CD4-positive, alpha-beta T cell treated with Interleukin-6 at 100 ng/mL for 8 hours (primary cell): ENCODE measurements around the gene METRNL.
"Not testable (repeated sequence)": the region's sequence is repeated elsewhere in the genome, so short reads cannot be mapped to it uniquely, and the experiment has no call there.

Source experiments
- DNase-seq: peaks from one replicate; pipeline ENCODE4 v3.0.0-alpha.2; 2020; ENCODE audit warnings: mixed read lengths, low spot score

The METRNL gene, protein sequence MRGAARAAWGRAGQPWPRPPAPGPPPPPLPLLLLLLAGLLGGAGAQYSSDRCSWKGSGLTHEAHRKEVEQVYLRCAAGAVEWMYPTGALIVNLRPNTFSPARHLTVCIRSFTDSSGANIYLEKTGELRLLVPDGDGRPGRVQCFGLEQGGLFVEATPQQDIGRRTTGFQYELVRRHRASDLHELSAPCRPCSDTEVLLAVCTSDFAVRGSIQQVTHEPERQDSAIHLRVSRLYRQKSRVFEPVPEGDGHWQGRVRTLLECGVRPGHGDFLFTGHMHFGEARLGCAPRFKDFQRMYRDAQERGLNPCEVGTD

DNA sequence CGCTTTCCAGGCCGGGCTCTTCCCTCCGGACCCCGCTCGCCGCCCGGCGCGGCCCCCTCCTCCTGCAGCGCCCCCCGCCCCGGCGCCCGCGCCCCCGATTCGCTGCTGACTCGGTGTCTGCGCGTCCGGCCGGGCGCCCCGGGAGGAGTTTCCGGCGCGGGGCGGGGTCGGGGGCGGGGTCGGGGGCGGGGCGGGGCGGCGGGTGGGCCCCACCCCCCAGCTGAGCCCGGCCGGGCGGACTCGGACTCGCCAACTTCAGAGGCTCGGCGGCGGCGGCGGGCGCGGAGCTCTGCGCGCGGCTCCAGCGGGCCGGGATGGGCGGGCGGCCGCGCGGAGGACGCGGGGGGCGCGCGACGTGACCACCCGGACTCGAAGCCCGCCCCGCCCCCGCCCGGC, at the start of gene METRNL:
TSS of gene METRNL (plus strand) at position 258 of the 396 bp plus-strand sequence. CDS start 207 bp downstream, outside the sequence.
- DNase-seq = peak; percentile 53

DNA sequence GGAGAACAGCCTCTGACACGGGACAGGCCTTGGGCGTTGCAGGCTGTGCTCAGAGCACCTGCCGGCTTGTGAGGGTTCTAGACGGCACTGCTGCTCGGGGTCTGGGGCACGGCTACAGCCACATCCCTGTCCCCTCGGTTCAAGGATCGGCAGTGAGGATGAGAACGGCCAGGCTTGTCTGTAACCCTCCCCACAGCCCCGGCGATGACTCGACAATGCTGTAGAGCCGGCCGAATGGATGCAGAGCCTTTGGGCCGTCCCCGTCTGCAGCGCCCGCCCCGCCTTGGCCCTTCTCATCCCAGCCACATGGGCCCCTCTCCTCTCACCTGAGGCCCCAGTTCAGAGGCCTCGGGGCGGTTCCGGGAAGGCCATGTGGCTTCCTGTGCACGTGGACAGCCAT, 49.0 kb upstream of the METRNL start:
- DNase-seq = no peak

DNA sequence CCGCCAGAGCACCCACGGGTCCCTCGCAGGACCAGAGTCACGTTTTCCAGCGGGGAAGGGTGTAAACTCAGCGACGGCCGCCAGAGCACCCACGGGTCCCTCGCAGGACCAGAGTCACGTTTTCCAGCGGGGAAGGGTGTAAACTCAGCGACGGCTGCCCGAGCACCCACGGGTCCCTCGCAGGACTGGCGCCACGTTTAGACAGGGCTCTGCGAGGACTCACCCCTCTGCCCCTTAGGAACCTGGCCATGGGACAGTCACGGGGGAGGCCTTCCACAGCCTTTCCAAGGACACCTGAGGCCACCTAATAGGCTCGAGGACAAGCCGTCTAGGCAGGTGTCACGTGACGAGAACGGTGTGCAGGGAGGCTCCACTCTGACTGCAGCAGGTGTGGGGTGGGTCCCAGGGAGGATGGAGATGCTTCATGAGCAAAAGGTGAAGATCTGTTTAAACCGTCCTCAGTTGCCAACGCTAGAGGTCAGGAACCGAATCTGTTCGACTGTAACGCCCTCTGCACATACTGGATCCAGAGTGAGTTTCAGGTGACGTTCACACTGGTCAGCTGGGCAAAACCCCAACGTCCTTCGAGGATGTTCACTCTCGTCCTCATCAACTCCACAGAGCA, 48.0 kb upstream of the METRNL start:
- no peak for DNase-seq

DNA sequence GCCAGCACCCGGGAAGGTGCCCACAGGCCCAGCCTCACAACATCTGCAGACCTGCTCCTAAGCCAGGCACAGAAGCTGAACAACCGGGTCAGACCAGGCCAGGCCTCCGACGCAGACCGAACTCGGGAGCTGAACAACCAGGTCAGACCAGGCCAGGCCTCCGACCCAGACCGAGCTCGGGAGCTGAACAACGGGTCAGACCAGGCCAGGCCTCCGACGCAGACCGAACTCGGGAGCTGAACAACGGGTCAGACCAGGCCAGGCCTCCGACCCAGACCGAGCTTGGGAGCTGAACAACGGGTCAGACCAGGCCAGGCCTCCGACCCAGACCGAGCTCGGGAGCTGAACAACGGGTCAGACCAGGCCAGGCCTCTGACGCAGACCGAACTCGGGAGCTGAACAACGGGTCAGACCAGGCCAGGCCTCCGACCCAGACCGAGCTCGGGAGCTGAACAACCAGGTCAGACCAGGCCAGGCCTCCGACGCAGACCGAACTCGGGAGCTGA, 47.4 kb upstream of the METRNL start:
- DNase-seq = not testable (repeated sequence)

DNA sequence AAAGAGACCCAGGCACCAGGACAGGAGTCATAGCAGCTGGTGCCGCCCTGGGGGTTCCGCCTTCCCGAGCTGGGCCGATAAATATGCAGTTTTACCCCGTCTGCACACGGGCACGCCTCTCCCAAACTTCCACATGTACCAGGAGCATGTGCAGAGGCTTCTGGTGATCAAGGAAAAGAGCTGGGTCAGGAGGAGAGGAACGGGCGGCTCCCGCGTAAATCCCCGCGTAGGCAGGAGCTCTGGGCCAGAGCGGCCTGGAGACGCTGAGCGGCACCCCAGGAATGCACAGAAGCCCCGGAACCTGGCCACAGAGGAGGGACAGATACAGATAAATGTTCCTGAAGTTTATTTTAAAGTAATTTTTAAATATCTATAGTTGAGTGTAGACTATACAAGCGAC, 46.6 kb upstream of the METRNL start:
- no peak for DNase-seq

DNA sequence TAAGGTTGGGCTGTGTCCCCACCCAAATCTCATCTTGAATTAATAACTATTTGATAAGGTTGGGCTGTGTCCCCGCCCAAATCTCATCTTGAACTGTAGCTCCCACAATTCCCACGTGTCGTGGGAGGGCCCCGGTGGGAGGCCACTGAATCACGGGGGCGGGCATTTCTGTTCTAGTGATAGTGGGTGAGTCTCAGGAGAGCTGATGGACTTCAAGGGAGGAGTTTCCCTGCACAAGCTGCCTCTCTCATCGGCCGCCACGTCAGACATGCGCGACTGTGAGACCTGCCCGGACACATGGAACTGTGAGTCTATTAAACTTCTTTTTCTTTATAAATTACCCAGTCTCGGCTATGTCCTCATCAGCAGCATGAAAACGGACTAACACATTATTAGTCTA, 44.9 kb upstream of the METRNL start:
- no peak for DNase-seq

DNA sequence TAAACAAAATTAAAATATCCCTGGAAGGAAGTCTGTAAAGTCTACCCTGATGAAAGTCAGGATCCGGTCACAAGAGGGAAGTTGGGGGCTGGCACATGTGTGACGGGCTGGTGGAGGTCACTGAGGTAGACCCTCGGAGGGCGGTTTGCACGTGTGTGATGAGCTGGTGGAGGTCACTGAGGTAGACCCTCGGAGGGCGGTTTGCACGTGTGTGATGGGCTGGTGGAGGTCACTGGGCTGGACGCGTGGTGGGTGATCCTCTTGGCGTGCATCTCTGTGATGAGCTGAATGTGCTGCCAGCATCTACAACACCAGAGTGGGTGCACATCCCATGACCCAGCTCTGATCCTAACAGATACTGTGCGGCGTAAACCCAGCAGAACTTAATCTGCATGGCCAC, 43.7 kb upstream of the METRNL start:
- DNase-seq = no peak

DNA sequence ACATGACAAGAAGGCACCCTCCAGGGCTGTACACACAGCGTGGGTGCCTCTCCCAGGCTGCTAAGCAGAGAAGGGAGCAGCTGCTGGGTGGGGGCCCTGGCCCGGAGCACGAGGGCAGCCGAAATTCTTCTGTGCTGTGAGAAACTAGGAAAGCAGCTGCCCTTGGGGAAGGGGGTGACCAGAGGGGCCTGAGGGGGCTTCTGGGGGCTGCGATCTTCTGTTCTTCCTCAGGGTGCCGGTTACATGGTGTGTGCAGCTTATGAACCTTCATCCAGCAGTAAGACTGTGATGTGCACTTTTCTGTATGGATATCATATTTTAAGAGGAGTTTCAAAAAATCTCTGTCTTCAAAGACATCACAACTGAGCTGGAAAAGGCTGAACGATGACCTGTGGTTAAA, 43.2 kb upstream of the METRNL start:
- DNase-seq = no peak

DNA sequence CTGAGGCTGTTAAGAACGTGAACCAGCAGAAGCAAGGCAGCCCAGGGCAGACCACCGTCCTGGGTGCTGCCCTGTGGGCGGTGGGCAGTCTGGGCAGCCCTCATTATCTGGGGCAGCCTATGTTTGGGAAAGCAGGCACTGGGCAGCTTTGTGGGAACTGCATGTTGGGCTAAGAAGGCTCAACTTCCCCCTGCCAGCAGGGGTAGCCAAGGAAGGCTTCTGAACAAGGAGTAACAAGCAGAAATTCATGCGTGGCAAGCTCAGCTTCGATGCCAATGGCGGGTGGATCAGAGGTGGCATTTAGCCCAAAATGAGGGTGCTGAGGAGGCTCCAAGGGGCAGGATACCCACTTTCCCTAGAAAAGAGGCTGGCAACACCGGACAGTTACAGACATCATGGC, 42.7 kb upstream of the METRNL start:
- DNase-seq = no peak

DNA sequence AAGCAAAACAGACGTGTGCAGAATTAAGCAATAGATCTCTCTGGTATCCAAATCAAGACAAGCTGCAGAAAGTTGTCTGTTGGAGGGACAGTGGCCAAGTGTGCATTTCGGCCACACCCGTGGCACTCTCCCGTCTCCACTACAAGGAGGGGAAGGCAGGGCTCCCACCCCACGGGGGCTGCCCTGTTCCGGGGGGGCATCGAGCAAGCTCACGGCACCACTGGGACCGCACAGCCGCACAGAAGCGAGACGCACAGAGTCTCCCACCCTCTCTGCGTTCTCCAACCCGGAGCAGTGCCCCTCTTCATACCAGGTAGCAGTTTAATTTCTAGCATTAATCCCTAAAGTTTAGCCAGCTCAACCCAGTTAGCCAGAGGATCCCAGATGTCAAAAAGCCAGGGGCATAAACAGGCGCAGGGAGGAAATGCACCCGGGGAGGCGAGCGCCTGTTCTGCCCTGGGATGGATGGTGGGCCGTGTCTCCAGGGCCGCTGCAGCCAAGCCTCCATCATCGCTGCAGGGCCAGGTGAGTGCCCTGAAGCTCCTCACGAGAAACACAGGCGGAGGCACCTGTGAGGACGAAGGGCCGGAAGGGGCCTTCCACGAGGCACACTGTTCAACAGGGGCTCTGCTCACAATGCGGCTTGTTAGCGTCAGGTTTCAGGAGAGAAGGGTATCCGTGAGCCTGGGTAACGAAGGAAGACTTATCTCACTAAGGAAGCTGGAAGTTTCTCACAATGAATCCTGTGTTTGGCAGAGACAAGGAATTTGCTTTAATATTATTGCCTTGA, 42.1 kb upstream of the METRNL start:
- DNase-seq = no peak

DNA sequence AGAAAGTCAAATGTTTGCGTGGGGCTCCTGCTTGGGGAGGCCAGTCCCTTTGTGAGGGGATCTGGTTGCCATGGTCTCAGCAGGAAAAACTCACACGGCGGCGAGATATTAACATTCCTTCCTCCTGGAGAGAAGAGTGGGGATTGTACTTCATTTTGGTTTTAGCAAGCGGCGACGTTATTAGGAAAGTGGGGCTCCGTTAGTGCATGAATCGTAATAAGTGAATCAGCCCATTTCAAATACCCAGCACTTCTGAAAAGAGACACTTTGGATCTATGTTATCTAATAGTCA, 41.6 kb upstream of the METRNL start:
- DNase-seq = no peak

DNA sequence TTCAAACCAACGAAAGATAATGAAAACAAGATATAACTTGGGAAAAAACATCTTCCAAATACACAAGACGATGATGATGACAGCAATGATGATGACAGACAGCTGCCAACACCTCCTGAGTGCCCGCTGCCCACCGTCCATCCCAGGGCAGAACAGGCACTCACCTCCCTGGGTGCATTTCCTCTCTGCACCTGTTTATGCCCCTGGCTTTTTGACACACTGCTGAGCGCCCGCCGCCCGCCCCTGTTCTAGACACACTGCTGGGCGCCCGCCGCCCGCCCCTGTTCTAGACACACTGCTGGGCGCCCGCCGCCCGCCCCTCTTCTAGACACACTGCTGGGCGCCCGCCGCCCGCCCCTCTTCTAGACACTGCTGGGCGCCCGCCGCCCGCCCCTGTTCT, 40.4 kb upstream of the METRNL start:
- DNase-seq = not testable (repeated sequence)

DNA sequence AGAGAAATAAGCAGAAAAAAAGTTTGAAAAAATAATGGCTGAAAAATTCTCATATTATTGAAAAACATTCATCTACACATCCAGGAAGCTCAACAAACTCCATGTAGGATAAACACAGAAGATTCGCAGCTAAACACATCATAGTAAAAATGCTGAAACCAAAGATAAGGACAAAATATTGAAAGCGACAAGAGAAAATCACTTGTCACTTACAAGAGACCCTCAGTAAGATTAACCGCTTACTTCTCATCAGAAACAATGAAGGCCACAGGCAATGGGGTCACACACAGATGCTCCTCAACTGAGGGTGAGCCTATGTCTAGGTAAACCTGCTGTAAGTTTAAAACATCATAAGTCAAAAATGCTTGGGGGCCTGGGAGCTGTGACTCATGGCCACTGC, 38.1 kb upstream of the METRNL start:
- no peak for DNase-seq

DNA sequence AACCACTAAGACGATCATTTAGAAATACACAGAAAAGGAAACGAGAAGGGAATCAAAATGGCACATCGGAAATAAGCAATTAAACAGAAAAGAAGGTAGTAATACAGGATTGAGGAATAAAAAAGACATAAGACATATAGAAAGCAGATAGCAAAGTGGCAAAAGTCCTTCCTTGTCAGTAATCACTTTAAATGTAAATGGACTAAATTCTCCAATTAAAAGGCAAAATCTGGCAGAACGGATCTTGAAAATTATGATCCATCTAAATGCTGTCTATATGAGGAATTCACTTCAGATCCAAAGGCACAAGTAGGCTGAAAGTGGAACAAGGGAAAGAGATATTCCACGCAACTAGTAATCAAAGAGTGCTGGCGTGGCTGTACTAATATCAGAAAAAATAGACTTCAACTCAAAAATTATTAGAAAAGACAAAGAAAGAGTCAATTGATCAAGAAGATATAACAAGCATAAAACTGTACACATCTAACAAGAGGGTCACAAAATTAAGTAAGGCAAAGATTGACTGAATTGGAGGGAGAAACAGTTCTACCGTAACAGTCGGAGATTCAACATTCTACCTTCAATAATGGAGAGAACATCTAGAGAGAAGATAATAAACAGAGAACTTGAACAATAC, 36.8 kb upstream of the METRNL start:
- no peak for DNase-seq

DNA sequence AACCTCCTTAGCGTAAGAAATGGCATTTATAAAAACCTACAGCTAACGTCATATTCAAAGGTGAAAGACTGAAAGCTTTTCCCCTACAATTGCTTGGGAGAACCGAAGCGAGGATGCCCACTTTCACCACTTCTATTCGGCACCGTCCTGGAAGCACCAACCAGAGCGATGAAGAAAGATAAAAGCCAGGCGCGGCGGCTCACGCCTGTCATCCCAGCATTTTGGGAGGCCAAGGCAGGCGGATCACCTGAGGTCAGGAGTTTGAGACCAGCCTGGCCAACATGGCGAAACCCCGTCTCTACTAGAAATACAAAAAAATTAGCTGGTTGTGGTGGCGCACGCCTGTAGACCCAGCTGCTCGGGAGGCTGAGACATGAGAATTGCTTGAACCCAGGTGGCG, 34.9 kb upstream of the METRNL start:
- DNase-seq = not testable (repeated sequence)

DNA sequence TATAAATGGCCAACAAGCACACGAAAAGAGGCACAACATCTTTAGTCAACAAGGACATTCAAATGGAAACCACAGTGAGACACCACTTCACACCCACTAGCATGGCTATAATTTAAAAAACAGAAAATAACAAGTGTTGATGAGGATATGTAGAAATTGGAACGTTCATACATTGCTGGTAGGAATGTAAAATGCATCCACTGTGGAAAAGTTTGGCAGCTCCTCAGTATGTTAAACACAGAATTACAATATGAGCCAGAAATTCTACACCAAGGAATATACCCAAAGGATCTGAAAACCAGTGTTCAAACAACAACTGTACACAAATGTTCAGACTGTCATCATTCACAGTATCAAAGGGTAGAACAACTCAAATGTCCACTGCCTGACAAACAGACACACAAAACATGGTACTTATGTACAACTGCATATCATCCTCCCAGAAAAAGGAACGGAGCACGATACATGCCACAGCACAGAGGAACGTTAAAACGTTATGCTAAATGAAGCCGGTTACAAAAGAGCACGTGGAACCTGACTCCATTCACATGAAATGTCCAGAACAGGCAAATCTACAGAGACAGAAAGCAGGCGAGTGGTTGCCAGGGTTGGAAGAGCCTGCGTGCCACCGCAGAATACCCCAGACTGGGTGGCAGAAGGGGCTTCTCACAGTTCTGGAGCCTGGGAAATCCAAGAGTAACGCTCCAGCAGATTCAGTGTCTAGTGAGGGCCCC, 32.8 kb upstream of the METRNL start:
- no peak for DNase-seq

DNA sequence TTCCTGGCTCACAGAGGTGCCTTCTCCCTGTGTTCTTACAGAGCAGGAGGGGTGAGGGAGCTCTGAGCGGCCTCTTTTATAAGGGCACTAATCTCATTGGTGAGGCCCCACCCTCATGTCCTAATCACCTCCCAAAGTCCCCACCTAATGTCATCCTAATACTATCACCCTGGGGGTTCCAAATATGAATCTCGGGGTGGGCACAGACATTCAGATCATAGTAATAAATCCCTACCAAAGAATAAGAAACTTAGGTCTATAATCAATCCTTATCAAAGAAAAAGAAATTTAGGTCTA, 32.3 kb upstream of the METRNL start:
- DNase-seq = no peak

DNA sequence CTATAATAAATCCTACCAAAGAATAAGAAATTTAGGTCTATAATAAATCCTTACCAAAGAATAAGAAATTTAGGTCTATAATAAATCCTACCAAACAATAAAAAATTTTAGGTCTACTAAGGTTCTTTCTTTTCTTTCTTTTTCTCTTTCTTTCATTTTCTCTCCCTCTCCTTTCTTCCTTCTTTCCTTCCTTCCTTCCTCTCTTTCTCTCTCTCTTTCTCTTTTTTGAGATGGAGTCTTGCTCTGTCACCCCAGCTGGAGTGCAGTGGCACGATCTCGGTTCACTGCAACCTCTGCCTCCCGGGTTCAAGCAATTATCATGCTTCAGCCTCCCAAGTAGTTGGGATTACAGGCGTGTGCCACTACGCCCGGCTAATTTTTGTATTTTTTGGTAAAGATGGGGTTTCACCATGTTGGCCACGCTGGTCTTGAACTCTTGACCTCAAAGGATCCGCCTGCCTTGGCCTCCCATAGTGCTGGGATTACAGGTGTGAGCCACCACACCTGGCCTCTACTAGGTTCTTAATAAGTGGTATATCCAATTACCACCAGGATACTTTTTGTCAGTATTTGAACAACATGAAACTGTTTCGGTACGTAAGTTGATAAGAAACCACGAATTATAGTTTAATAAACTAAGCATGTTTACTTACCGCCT, 31.5 kb upstream of the METRNL start:
- DNase-seq = not testable (repeated sequence)

DNA sequence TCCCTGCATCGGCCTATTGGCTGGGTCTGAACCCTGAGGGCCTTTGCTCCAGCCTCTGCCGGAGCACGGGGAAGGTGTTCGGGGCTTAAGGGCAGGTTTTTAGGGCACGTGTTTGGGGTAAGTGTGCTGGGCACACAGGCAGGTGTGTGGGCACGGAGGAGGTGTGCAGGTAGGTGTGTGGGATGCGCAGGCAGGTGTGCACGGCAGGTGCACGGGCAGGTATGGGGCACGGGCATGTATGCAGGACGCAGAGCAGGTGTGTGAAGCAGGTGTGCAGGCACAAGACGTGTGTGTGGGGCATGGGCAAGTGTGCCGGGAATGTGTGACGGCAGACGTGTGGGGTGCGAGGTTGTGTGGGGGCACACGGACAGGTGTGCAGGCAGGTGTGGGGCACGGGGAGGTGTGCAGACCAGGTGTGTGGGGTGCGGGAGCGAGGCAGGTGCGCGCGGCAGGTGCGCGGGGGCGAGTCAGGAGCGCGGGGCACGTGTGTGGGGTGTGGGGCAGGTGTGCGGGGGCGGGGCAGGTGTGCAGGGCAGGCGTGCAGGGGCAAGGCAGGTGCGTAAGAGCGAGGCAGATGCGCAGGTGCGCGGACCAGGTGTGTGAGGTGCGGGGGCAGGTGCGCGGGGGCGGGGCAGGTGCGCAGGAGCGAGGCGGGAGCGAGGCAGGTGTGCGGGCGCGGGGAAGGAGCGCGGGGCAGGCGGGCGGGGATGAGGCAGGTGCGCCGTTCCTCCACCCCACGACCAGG, 28.6 kb upstream of the METRNL start:
- DNase-seq = no peak

DNA sequence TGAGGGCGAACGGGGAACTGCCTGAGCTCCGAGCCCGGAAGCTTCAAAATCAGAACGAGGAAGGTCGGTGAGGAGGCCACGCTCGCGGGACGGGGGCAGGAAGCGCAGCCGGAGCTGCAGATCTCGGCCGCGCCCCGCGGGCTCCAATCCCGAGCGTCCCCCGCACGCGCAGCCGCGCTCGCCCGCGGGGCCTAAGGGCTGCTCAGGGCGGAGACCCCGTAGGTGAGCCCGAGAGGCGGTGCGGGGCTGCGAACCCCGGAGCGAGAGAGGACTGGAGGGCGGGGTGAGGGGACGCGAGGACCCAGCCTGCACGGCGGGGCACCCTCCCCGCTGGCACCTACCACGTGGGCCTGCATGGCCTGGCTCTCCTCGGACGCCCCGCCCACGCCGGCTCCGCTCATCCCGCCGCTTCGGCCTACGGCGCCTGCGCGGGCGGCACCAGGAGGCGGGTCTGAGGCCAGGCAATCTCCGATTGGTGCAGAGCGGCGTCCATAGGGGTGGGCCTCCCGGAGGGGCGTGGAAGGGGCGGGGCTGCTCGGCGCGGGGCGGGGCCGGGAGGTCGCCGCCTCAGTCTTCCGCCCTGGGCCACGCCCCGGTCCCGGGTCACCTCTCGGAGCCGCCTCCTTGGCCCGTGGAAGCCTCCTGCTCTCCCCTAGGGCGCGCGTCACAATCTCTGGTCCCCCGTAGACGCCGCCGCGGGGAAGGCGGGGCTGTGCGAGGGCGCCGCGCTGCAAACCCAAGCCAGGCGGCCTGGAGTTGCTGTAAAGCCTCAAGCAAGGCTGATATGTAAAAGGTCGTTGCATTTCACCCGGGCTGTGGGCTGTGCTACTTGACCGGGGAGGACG, 27.8 kb upstream of the METRNL start:
- DNase-seq = peak; percentile 98
